NCI-H2196 (cell line): ENCODE data around the gene TEDC1.

Source experiments
- DNase-seq: peaks from one replicate; lab custom pipeline; 2025; ENCODE audit not compliant: unreplicated experiment; lab: John Stamatoyannopoulos, UW

TEDC1 gene

DNA sequence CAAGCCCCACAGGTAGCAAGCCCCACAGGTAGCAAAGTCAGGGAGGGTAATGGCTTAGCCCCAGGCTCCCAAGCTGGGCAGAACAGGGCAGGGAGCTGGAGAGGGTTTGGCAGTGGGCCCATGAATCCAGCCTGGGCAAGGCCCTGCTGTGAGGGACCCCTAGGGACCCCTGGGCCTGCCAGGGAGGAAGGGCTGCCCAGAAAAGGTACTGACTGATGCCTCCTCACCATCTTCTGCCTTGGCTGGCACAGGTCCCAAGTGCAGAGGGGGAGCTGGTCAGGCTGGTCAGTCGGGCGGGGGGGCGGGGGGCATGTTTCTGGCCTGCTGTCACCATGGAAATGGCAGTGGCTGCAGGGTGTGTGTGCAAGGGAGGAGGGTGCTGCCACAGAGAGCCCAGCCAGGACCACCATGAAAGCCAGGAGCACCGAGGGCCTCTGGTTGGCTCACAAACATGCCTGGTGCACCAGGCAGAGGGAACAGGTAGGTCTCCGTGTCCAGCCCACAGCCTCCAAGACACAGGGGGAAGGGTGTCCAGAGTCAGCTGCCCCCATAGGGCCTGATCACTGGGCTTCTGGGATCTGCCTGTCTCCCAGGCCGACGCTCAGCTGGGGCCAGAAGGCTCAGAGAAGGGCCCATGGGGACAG, 17.9 kb upstream of the TEDC1 start:
- peak; percentile 31 for DNase-seq

- DNase-seq, result peak; percentile 85
Observed at GRCh38 chr14:105473677-105474482, 17.2 kb upstream of the TEDC1 start.

DNA sequence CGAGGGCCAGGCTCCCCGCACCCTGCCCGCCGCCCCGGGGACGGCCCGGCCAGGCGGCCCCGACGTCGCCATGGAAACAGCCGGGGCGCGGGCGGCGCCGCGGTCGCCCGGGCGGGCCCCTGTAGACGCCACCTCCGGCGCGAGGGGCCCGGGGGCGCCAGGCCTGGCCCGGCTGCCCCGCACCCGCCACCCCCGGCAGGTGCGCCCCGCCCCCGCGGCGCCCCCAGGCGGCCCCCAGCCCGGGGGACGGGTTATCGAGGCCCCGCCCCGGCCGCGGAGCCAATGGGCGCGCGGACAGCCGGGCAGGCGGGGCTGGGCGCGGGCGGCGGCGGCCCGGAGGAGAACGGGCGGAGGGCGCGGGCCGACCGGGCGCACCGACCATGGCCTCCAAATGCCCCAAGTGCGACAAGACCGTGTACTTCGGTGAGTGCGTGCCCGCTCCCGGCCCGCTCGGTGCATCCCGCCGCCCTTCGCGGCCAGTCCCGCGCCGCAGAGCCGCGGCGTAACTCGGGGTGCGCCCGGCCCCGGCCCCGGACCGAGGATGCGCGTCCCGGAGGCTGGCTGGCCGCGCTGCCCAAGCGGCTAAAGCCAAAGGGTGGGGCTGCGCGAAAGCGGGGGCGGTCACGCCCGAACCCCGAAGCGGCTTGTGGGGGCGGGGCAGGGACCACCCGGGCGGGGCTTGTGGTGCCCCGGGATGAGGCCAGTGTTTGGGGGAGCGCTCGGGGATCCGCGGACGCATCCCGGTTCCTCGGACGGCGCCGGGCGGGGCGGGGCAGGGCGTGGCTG, 16.4 kb upstream of the TEDC1 start, which contains the start of gene CRIP2:
TSS of gene CRIP2 (plus strand) at position 339 of the 786 bp plus-strand sequence. CDS start at position 381, 42 bp downstream.
- DNase-seq, result peak; percentile 61

DNA sequence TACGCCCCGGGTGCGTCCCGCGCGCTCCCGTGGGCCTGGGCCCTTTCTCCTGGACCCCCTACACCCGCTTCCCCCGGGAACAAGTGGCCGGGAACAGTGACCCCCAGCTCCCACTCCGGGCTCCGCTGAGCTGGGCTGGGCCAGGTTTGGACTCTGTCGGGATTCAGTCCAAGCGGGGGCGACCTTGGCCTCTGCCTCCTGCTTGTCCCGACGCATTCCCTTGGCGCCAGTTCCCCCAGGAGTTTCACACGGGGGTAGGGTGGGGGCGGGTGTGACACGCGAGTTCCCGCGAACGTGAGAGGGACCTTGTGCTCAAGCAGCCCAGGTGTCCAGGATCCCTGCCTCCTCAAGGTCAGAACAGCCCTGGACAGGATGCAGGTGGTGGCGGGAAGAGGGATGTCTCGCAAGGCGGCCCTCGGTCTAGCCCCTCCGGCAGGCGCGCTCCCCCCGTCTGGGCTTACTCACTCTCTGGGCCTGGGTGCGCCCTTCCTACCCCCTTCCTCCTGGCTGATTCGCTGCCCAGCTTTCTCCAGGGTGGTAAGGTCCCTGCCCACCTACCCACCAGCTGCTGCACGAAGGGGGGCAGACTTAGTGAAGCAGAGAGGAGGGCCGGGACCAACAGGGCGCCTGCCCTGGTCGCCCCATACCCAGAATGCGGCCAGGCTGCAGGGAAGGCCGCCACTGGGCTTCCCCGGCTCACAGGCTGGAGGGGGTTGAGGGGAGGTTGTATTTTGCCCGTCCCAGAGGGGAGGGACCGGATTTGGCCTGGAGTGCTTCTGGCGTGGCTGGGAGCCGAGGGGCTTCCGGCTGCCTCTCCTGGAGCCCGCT, 15.6 kb upstream of the TEDC1 start:
- no peak for DNase-seq

DNA sequence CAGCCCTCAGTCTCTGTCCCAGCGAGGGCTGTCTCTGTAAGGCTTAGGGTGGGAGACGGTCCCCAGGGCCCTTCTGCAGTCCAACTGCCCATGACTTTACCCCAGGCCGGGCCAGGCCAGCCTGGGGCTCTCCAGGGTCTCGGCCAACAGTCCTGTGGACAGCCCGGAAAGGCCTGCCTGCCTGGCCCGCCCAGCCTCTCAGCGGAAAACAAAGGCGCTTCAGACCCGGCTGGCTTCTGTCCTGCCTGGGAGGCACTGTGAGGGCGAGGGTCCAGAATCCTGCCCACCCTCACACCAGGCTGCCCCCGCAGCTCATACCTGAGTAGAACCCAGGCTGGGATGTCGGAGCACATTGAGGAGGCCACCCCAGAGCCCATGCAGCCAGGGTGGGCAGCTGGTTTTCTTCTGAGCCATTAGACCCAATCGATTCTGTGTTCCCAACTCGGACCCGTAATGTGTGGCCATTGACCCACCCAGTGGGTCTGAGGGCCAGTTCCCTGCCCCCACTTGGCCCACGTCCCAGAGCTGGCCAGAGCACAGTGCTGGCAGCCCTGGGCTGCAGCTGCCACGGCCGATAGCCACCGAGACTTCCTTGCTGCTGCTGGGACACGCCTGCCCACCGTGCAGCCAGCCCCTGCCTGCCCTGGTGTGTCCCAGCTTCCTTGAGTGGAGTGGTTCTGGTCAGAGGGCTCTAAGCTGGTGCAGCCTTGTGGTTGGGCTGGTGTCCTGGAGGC, 14.8 kb upstream of the TEDC1 start:
- DNase-seq, result peak; percentile 53

- DNase-seq, result no peak
Observed at GRCh38 chr14:105476831-105477659, 14.0 kb upstream of the TEDC1 start.

- peak; percentile 25 for DNase-seq
Observed at GRCh38 chr14:105477660-105478397, 13.2 kb upstream of the TEDC1 start.

DNA sequence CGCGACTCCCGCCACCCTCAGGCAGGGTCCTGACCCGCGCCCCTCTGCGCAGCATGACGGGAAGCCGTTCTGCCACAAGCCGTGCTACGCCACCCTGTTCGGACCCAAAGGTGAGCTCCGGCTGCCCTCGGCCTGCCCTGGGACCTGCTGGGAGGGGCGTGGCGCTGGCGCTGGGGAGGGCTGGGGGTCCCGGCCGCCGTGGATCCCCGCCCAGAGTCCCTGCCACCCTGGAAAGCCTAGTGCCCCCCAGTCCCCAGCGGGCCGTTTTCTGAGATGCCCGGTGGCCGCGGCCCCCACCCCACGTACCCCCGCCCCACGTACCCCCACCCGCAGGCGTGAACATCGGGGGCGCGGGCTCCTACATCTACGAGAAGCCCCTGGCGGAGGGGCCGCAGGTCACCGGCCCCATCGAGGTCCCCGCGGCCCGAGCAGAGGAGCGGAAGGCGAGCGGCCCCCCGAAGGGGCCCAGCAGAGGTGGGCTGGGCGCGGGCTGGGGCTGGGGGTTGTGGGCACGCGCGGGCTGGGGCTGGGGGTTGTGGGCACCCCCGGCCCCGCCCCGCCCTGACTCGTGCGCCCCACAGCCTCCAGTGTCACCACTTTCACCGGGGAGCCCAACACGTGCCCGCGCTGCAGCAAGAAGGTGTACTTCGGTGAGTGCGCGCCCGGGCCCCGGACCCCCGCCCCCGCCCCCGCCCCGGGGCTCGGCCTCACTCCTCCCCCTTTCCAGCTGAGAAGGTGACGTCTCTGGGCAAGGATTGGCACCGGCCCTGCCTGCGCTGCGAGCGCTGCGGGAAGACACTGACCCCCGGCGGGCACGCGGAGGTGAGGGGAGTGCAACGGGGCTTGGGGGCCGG, 12.4 kb upstream of the TEDC1 start:
- DNase-seq, result no peak

DNA sequence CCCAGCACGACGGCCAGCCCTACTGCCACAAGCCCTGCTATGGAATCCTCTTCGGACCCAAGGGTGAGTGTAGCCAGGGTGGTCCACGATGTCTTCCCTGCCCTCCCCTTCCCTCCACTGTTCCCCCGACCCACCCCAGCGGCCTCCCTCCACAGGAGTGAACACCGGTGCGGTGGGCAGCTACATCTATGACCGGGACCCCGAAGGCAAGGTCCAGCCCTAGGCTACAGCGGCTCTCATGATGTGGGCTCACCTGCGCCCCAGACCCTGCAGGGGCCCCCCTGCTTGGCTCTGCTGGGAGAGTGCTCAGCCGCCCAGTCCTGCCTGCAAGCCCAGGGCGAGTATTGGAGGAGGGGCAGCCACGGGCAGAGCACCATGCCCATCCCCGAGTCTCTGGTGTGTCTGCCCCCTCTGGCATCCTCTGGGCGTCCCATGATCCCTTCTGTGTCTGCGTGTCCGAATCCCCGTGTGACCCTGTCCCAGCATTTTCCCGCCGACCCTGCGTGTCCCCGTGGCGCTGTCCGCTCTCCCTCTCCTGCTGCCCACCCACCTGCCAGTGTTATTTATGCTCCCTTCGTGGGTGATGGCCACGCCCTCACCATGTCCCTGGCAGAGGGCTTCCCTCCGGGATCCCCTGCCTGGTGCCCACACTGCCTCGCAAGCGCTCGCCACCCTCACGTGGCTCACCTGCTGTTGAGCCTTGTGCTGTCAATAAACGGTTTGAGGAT, 11.5 kb upstream of the TEDC1 start:
- DNase-seq, result no peak

DNA sequence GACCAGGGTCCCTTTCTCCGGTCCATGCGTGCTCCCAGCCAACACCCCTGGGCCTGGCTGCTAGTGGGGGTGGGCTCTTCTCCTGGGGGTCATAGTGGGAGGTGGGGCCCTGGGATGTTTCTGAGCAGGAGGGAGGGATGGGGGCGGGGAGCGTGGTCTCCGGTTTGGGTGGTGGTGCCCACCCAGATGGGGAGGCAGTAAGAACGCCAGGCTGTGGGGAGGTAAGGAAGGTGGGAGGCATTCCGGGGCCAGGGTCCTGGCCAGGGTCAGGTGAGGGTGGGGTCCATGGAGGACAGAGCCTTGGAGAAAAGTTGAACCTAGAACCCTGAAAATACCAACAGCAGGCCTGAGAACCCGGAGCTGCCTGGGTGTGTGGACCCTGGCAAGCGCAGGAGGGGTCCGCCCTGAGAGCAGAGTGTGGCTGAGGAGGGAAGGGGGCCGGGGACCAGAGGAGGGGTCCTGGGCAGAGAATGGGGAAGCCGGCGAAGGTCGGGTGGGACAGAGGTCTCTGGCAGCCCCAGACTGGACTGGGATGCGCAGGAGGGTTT, 10.8 kb upstream of the TEDC1 start:
- no peak for DNase-seq

DNA sequence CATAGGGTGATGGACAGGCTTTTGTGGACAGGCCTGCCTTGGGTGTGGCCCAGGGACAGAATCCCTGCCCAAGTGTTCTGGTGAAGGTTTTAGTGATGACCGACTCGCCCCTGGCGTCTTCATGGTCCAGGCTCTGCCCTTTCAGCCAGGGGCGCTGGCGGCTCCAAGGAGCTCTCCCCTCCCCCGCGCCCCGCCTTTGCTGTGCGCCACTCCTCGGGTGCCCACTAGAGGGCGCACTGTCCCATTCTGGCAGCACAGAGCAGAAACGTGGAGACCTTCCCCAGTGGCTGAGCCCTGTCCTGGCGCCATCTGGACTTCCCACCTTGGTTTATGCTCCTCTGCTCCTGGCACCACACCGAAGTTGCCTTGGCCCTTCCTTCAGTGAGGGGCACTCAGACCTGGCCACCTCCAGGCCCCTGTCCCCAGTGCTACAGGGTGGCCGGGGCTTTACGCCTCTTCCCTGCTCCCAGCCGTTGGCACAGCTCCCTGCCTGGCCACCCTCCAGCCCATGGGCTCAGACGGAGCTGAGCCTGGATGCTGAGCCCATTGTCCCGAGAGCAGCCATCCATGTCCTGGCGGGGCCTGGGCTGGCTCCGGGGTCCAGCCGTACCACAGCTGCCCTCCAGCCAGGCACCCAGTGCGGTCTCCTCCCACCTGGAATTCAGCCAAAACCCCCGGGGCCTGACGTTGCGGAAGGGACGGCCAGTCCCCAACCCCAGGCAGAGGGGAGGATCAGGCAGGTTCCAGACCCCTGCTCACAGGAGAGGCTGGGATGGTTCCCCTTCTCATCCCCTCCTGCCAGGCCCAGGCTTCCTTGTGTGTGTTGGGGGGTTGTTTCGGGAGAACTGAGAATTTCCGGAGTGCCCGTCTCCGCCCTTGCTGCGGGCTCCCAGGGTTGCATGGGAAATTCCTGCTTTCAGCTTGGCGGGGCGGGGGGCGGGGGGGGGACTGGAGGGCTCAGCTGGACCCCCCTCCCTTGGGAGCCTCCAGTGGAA, 9.9 kb upstream of the TEDC1 start:
- DNase-seq, result peak; percentile 75

DNA sequence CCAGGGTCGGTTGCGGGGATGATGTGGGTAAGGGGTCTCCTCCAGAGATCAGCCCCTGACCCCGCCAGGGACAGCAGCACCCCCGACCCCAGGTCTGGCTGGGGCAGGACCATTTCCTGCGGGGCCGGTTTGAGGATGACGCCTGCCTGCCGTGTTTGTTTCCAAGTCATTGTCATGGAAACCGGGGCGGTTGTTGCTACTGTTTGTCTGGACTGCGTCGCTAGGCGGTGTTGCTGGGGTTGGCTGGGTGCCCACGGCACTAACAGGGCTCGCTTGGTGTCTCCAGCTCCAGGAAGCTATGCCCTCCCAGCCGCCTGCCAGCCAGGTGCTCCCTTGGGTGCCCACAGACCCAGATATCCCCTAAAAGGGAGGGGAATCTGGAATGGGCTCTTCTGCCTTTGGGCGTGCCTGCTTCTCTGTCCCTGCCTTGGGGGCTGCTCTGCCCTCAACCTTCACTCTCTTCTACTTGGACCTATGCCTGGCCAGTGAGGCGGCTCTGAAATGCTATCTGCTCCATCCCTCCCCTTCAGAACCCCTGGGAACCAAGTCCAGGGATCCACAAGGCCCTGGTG, 9.1 kb upstream of the TEDC1 start:
- DNase-seq, result peak; percentile 87

DNA sequence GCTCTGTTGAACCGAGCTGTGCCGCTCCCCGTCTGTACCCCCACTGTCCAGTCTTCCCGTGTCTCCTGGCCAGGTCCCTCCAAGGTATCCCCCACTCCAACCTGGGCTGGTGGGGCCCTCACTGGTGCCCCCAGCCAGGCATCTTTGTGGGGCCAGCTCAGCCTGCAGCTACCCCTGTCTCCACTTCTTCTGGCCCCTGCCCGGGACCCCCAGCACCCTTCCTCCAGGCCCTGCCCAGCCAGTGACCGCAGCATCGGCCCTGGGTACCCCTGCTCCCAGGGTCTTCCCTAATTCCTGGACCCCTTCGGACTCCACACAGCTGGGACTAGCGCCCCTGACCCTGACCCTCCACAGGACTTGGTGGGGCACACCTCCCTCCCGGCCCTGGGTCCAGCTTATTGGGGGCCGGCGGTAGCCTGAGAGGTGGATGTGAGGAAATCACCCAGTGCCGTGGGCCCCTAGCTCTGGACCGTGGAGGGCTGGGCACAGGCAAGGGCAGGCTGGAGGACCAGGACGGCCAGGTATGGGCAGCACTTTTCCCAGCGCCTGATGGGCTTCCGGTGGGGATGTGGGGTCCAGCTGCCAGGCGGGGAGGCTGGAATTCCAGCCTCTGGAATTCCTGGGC, 8.4 kb upstream of the TEDC1 start:
- no peak for DNase-seq

- no peak for DNase-seq
Observed at GRCh38 chr14:105483300-105484068, 7.6 kb upstream of the TEDC1 start.
